ENCODE measurements around the gene UMAD1.

Gene UMAD1

GRCh38 chr7:7639421-7639820 lies 1.1 kb upstream of the UMAD1 start:
- no peak for TF ChIP-seq CTCF (IDR thresholded peaks at IDR 0.05; ENCODE audit: extremely low read depth, missing control alignments)
- DNase-seq (ENCODE audit: low spot score) = no peak

- DNase-seq (ENCODE audit: low spot score) = peak; percentile 30
- no peak for TF ChIP-seq CTCF (IDR thresholded peaks at IDR 0.05; ENCODE audit: extremely low read depth, missing control alignments)
These were observed 718 bp upstream of the UMAD1 start for GRCh38 chr7:7639847-7640220.

GRCh38 chr7:7641129-7641663 lies 644 bp downstream of the UMAD1 start:
- no peak for TF ChIP-seq CTCF (IDR thresholded peaks at IDR 0.05; ENCODE audit: extremely low read depth, missing control alignments)
- DNase-seq (ENCODE audit: low spot score) = no peak

- DNase-seq (ENCODE audit: low spot score) = no peak
- TF ChIP-seq CTCF (IDR thresholded peaks at IDR 0.05; ENCODE audit: extremely low read depth, missing control alignments) = no peak
These were observed 1.5 kb downstream of the UMAD1 start for GRCh38 chr7:7642081-7642480.

- TF ChIP-seq CTCF (IDR thresholded peaks at IDR 0.05; ENCODE audit: extremely low read depth, missing control alignments) = no peak
- DNase-seq (ENCODE audit: low spot score) = no peak
These were observed 7.0 kb downstream of the UMAD1 start for GRCh38 chr7:7647495-7648036.

- no peak for DNase-seq (ENCODE audit: low spot score)
- TF ChIP-seq CTCF (IDR thresholded peaks at IDR 0.05; ENCODE audit: extremely low read depth, missing control alignments) = no peak
These were observed 10.2 kb downstream of the UMAD1 start for GRCh38 chr7:7650682-7651206.

- no peak for DNase-seq (ENCODE audit: low spot score)
- no peak for TF ChIP-seq CTCF (IDR thresholded peaks at IDR 0.05; ENCODE audit: extremely low read depth, missing control alignments)
These were observed 10.9 kb downstream of the UMAD1 start for GRCh38 chr7:7651479-7651878.
